Adrenal gland (tissue), 12 donors: ENCODE results near the gene SFXN3. TPM values are rescaled to one million over a fixed set of nuclear protein-coding genes. Genes with fewer than 3 reads are reported as not detected.

Experiments used
- DNase-seq, 7 donors: peaks; one replicate each; pipeline ENCODE4 v3.0.0-alpha.2; 2019 to 2020
- H3K27ac ChIP-seq, 5 donors: fragments of 200-600 bp; sonication (generic) in 4 of 5; 1 replicate in 3 of 5; 2 replicates in 2 of 5; pipeline versions ENCODE4 v1.5.1 to v1.8.0; 2016 to 2020; ENCODE audit warnings: mild to moderate bottlenecking in 1 of 5
- H3K27me3 ChIP-seq: fragments of 200-600 bp; 2 replicates; pipeline ENCODE4 v1.8.0; 2021
- H3K36me3 ChIP-seq, 2 donors: fragments of 200-600 bp; replicated peaks in 1 of 2; 1 replicate in 1 of 2; 2 replicates in 1 of 2; pipeline versions ENCODE4 v1.5.1 to v1.8.0; 2018 to 2022
- H3K4me1 ChIP-seq, 2 donors: fragments of 200-600 bp; replicated peaks in 1 of 2; 1 replicate in 1 of 2; 2 replicates in 1 of 2; pipeline versions ENCODE4 v1.5.1 to v1.8.0; 2018 to 2021
- H3K4me3 ChIP-seq, 4 donors: fragments of 200-600 bp; sonication (generic) in 3 of 4; one replicate each; pipeline ENCODE4 v1.5.1; 2016 to 2018
- H3K9me3 ChIP-seq, 3 donors: fragments of 200-600 bp; sonication (generic) in 1 of 3; replicated peaks in 1 of 3; 1 replicate in 2 of 3; 2 replicates in 1 of 3; pipeline versions ENCODE4 v1.5.1 to v1.8.0; 2016 to 2021
- CTCF ChIP-seq, 6 experiments: fragments of 450-650 bp in 4 of 6; fragments of 200-600 bp in 2 of 6; sonication (generic) in 1 of 6; IDR thresholded peaks; 1 replicate in 5 of 6; 2 replicates in 1 of 6; pipeline versions ENCODE4 v1.5.1 to v1.8.0; 2016 to 2021; ENCODE audit warnings: antibody characterized with exemption in 6 of 6, mild to moderate bottlenecking in 2 of 6, moderate library complexity in 1 of 6
- POLR2A ChIP-seq, 2 donors: fragments of 450-650 bp; IDR thresholded peaks; one replicate each; pipeline ENCODE4 v1.6.1; 2017; ENCODE audit warnings: antibody characterized with exemption in 2 of 2, mild to moderate bottlenecking in 2 of 2, moderate library complexity in 1 of 2
- WGBS, 4 donors: extraction: QIAGEN DNeasy Blood & Tissue Kit in 2 of 4; methylation state at CpG; one replicate each; pipeline versions ENCODE4 v1.1.5 to v1.1.7; 2013 to 2017; 5-methylcytosine and 5-hydroxymethylcytosine counted together
- intact Hi-C, 2 donors: fragments of 100-400 bp; cut with DNase I; formaldehyde crosslinking; loops; one replicate each; pipeline versions ENCODE4 v1.14.1 to v1.15.0; 2022 to 2023
- polyA plus RNA-seq, 3 donors: library from polyadenylated mRNA; stranded (reverse); fragments of 200-250 nt in 2 of 3; fragments of 350-450 nt in 1 of 3; fragmentation: Illumina TruSeq in 1 of 3; extraction: RNeasy Lipid Tissue Mini Kit (QIAGEN cat#74804) in 1 of 3; gene quantifications; one replicate each; pipeline ENCODE4 v1.2.3, GENCODE V29; 2013 to 2014
- total RNA-seq, 9 donors: library from RNA; depleted of rRNA in 4 of 9; stranded (reverse); fragments of >200 nt in 4 of 9; fragments of 120-200 nt in 1 of 9; fragmentation: NEBNext Ultra II Directional in 1 of 9; extraction: Animal tissue kit (Norgen Biotek cat#: 25700) in 1 of 9; gene quantifications; one replicate each; pipeline versions ENCODE4 v1.1.0 to v1.2.4, GENCODE V29; 2013 to 2023
- donor health status: healthy with polysubstance abuse.
- donor health status: Bipolar disorder and iron deficiency.
- donor health status: DM: yes; HTN: yes; CAD: no.
- donor health status: DM: no; HTN: no; CAD: no.
- donor health status: DM: no; HTN: no; CAD: no.
- donor health status: DM: yes; HTN: yes; CAD: no.

The SFXN3 gene
- total and polyA plus RNA-seq, 12 donors, result 20.4 to 54.0 (median 31.0) TPM

- Histone ChIP-seq H3K36me3 (no peaks in the 10 kb centered on the region), H3K4me3 (peak within 1 kb of the TSS; percentile 66 to 99 (median 84)), H3K27me3 (peaks cover 16% of the 10 kb centered on the region), H3K27ac (peak within 1 kb of the TSS; percentile 91 to 99 (median 97)), H3K4me1 (peaks cover 17 to 38% of the 10 kb centered on the region in 2 donors), H3K9me3 (no peaks in the 10 kb centered on the region)
- DNase-seq, result peak in 5 of 7 donors; percentile 17 to 61 (median 35)
- WGBS, 4 donors, result 62 to 70% (median 66%) methylated on average over 30 to 31 of the region's 31 CpGs
- TF ChIP-seq POLR2A (IDR thresholded peaks at IDR 0.05) (no peak), CTCF (IDR thresholded peaks at IDR 0.05) (no peak)
- intact Hi-C loops, result no loop called here
Observed at GRCh38 chr10:101061624-101062231, 30.7 kb downstream of the SFXN3 start, which contains the start of gene KAZALD1. Gene KAZALD1, plus strand, starts transcription at chr10:101061989. Its CDS starts 604 bp downstream, at chr10:101062593.

- H3K9me3 ChIP-seq, result no peaks in the 10 kb centered on the region
- peaks cover 16% of the 10 kb centered on the region for H3K27me3 ChIP-seq
- H3K4me3 ChIP-seq, result peak overlapping the region in 2 of 4 donors; percentile 5 to 23
- TF ChIP-seq POLR2A (IDR thresholded peaks at IDR 0.05), result no peak
- TF ChIP-seq CTCF (IDR thresholded peaks at IDR 0.05), result peak in 5 of 6 experiments; percentile 25 to 65 (median 51)
- H3K27ac ChIP-seq, result peak overlapping the region in 2 of 5 donors; percentile 94 to 97
- peaks cover 19 to 43% of the 10 kb centered on the region in 2 donors for H3K4me1 ChIP-seq
- WGBS, 4 donors, result 7 to 47% (median 13%) methylated on average over 3 to 63 of the region's 63 CpGs
- no peaks in the 10 kb centered on the region for H3K36me3 ChIP-seq
- DNase-seq, result peak; percentile 45 to 64 (median 54)
- intact Hi-C loops, result no loop called here
Observed at GRCh38 chr10:101062232-101063049, 31.4 kb downstream of the SFXN3 start.

GRCh38 chr10:101063050-101063525 lies 32.1 kb downstream of the SFXN3 start:
- DNase-seq, result peak in 1 of 7 donors; percentile 37
- H3K4me1 ChIP-seq, result peaks cover 23 to 46% of the 10 kb centered on the region in 2 donors
- intact Hi-C loops, result no loop called here
- peak overlapping the region in 1 of 4 donors; percentile 23 for H3K4me3 ChIP-seq
- no peaks in the 10 kb centered on the region for H3K36me3 ChIP-seq
- no peaks in the 10 kb centered on the region for H3K9me3 ChIP-seq
- peaks cover 16% of the 10 kb centered on the region for H3K27me3 ChIP-seq
- whole genome bisulfite sequencing, 4 donors, result 18 to 76% (median 22%) methylated on average over 7 to 19 of the region's 19 CpGs
- H3K27ac ChIP-seq, result no peak overlapping the region
- TF ChIP-seq CTCF (IDR thresholded peaks at IDR 0.05), result no peak
- no peak for TF ChIP-seq POLR2A (IDR thresholded peaks at IDR 0.05)
